Keratinocyte (primary cell): ENCODE results near the gene FHIT. TPM values are rescaled to one million over a fixed set of nuclear protein-coding genes. Genes with fewer than 3 reads are reported as not detected.

Experiments
- DNase-seq: peaks from one replicate; pipeline ENCODE4 v3.0.0-alpha.2; 2011; ENCODE audit warnings: low read depth, missing footprints, low spot score
- FAIRE-seq: peaks from 2 replicates; lab custom pipeline; 2011; peaks lifted over from hg19 to GRCh38; lab: Jason Lieb, UNC
- H2AFZ ChIP-seq: 2 replicates; pipeline ENCODE4 v1.6.0; 2012; ENCODE audit warnings: low read length, control low read depth, inconsistent platforms; ENCODE audit not compliant: control insufficient read depth
- H3K27ac ChIP-seq: 2 replicates; pipeline ENCODE4 v1.5.1; 2011; ENCODE audit warnings: low read length; ENCODE audit not compliant: control insufficient read depth, insufficient read depth
- H3K27me3 ChIP-seq: 3 replicates; pipeline ENCODE4 v1.6.0; 2011; ENCODE audit warnings: low read length; ENCODE audit not compliant: control insufficient read depth, insufficient read depth; ENCODE audit errors: extremely low read depth
- H3K36me3 ChIP-seq, 2 experiments: 2 replicates in 1 of 2; 3 replicates in 1 of 2; pipeline ENCODE4 v1.5.1; 2011; ENCODE audit warnings: low read length in 2 of 2, mild to moderate bottlenecking in 1 of 2; ENCODE audit not compliant: control insufficient read depth in 2 of 2, insufficient read depth in 2 of 2; ENCODE audit errors: extremely low read depth in 1 of 2
- H3K4me1 ChIP-seq: 3 replicates; pipeline ENCODE4 v1.5.1; 2011; ENCODE audit warnings: low read length; ENCODE audit not compliant: control insufficient read depth, insufficient read depth; ENCODE audit errors: extremely low read depth
- H3K4me2 ChIP-seq: 3 replicates; pipeline ENCODE4 v1.6.0; 2011; ENCODE audit warnings: low read depth, low read length; ENCODE audit not compliant: control insufficient read depth, insufficient read depth; ENCODE audit errors: extremely low read depth
- H3K4me3 ChIP-seq, 3 experiments: fragments of 200-600 bp in 1 of 3; sonication (generic) in 1 of 3; 2 replicates in 2 of 3; 3 replicates in 1 of 3; pipeline ENCODE4 v1.5.1; 2011 to 2016; ENCODE audit warnings: low read length in 3 of 3, mild to moderate bottlenecking in 3 of 3, control low read depth in 2 of 3, inconsistent platforms in 1 of 3, low read depth in 1 of 3, mixed read lengths in 1 of 3, mixed run types in 1 of 3, moderate library complexity in 1 of 3; ENCODE audit not compliant: control insufficient read depth in 2 of 3, insufficient read depth in 2 of 3; ENCODE audit errors: extremely low read depth in 1 of 3
- H3K79me2 ChIP-seq: 2 replicates; pipeline ENCODE4 v1.6.0; 2012; ENCODE audit warnings: low read length; ENCODE audit not compliant: control insufficient read depth, insufficient read depth
- H3K9ac ChIP-seq: 3 replicates; pipeline ENCODE4 v1.6.0; 2011; ENCODE audit warnings: low read length; ENCODE audit not compliant: control insufficient read depth, insufficient read depth; ENCODE audit errors: extremely low read depth
- H3K9me1 ChIP-seq: 3 replicates; pipeline ENCODE4 v1.6.0; 2011; ENCODE audit warnings: low read length; ENCODE audit not compliant: control insufficient read depth, insufficient read depth; ENCODE audit errors: extremely low read depth
- H3K9me3 ChIP-seq: 2 replicates; pipeline ENCODE4 v1.5.1; 2012; ENCODE audit warnings: low read depth, low read length; ENCODE audit not compliant: control insufficient read depth
- H4K20me1 ChIP-seq: 3 replicates; pipeline ENCODE4 v1.6.0; 2011; ENCODE audit warnings: low read length; ENCODE audit not compliant: control insufficient read depth, insufficient read depth; ENCODE audit errors: extremely low read depth
- EZH2 ChIP-seq: IDR thresholded peaks from one replicate; pipeline ENCODE4 v1.6.1; 2012; ENCODE audit warnings: inconsistent platforms, mild to moderate bottlenecking, low read length, moderate library complexity
- dilution Hi-C: fragments of 300-500 bp; cut with MboI; formaldehyde crosslinking; loops from one replicate; pipeline ENCODE4 v1.7.0; 2020; ENCODE audit warnings: low sequenced_read_pairs; ENCODE audit not compliant: extremely low pct_ligation_motif_present
- polyA plus RNA-seq, 5 experiments: library from polyadenylated mRNA; depleted of rRNA in 3 of 5; stranded (reverse) in 3 of 5; stranded (forward) in 1 of 5; unstranded in 1 of 5; fragments of >200 nt; gene quantifications; 1 replicate in 1 of 5; 2 replicates in 3 of 5; 3 replicates in 1 of 5; pipeline versions ENCODE4 v1.2.1 to v1.2.3, GENCODE V29; 2011 to 2012; ENCODE audit warnings: missing spikeins in 2 of 5, low read depth in 1 of 5, low replicate concordance in 1 of 5
- TF ChIP-seq, protein P1 (sequence below), 3 experiments: IDR thresholded peaks in 1 of 3; conservative IDR thresholded peaks in 1 of 3; optimal IDR thresholded peaks in 1 of 3; 2 replicates in 2 of 3; 3 replicates in 1 of 3; pipeline versions ENCODE3 to v1.5.1; 2011; ENCODE audit warnings: low read length in 3 of 3, mild to moderate bottlenecking in 3 of 3, moderate library complexity in 2 of 3, control low read depth in 1 of 3, inconsistent platforms in 1 of 3; ENCODE audit not compliant: insufficient read depth in 2 of 3; ENCODE audit errors: extremely low read depth in 1 of 3

Gene FHIT
- polyA plus RNA-seq, 1 donor (not counting 4 experiments of a cell fraction or from before 2014, with no cell fraction given): 2.2 TPM

DNA sequence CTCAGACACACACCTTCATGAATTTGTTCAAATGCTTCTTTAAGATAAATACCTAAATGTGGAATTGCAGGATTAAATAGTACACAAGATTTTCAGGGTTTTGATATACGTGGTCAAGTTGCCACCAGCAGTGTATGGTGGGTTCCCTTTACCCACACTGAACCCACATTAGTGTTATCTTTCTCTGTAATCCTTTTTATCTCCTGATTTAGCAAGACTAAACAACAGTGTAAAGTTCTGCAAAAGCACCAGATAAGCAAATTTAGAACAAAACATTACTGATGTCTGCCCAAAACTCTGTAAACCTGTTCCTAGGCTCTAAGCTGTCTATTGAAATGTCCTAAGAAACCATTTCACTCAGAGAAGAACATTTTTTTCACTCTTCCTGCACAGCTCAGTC is 352.9 kb downstream of the FHIT start:
- FAIRE-seq: no peak
- H3K36me3 ChIP-seq: no peaks in the 10 kb centered on the region
- H4K20me1 ChIP-seq: no peaks in the 10 kb centered on the region
- no peaks in the 10 kb centered on the region for H3K79me2 ChIP-seq
- no peak overlapping the region for H3K4me3 ChIP-seq
- H3K9me1 ChIP-seq: no peaks in the 10 kb centered on the region
- no peak for TF ChIP-seq EZH2
- TF ChIP-seq, protein P1, sequence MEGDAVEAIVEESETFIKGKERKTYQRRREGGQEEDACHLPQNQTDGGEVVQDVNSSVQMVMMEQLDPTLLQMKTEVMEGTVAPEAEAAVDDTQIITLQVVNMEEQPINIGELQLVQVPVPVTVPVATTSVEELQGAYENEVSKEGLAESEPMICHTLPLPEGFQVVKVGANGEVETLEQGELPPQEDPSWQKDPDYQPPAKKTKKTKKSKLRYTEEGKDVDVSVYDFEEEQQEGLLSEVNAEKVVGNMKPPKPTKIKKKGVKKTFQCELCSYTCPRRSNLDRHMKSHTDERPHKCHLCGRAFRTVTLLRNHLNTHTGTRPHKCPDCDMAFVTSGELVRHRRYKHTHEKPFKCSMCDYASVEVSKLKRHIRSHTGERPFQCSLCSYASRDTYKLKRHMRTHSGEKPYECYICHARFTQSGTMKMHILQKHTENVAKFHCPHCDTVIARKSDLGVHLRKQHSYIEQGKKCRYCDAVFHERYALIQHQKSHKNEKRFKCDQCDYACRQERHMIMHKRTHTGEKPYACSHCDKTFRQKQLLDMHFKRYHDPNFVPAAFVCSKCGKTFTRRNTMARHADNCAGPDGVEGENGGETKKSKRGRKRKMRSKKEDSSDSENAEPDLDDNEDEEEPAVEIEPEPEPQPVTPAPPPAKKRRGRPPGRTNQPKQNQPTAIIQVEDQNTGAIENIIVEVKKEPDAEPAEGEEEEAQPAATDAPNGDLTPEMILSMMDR (optimal IDR thresholded peaks at IDR 0.05 in 1 of 3, IDR thresholded peaks at IDR 0.05 in 1 of 3, conservative IDR thresholded peaks at IDR 0.05 in 1 of 3; ENCODE audit: extremely low read depth in 1 of 3, insufficient read depth in 2 of 3, low read length in 3 of 3): no peak
- no peaks in the 10 kb centered on the region for H3K9me3 ChIP-seq
- no peaks in the 10 kb centered on the region for H3K4me1 ChIP-seq
- no peak overlapping the region for H3K9ac ChIP-seq
- dilution Hi-C loops: no loop called here
- H3K27me3 ChIP-seq: no peaks in the 10 kb centered on the region
- no peak overlapping the region for H3K4me2 ChIP-seq
- H3K27ac ChIP-seq: no peak overlapping the region
- no peak for DNase-seq
- H2AFZ ChIP-seq: no peak overlapping the region

DNA sequence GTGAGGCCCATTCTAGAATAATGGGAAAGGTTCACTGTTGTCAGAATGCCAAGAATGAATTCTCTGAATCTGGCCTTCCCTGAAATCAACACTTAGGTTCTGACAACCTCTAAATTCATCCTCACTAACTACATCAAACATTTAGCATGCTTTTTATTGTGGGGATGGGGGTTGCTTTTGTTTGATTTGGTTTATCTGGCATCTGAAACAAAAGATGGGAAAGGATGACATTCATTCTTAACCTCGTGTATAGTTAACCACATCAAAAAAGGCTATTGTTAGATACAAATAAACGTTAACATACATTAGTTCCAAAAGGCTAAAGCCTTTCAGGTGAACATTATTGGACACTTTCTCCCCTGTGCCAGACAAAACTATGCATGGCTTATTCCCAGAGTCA is 357.3 kb downstream of the FHIT start:
- H3K4me1 ChIP-seq: no peaks in the 10 kb centered on the region
- no peaks in the 10 kb centered on the region for H3K36me3 ChIP-seq
- H3K9ac ChIP-seq: no peak overlapping the region
- DNase-seq (no peak), FAIRE-seq (no peak)
- no peaks in the 10 kb centered on the region for H3K9me1 ChIP-seq
- H3K27me3 ChIP-seq: no peaks in the 10 kb centered on the region
- no peak for TF ChIP-seq EZH2
- TF ChIP-seq, protein P1 (optimal IDR thresholded peaks at IDR 0.05 in 1 of 3, IDR thresholded peaks at IDR 0.05 in 1 of 3, conservative IDR thresholded peaks at IDR 0.05 in 1 of 3; ENCODE audit: extremely low read depth in 1 of 3, insufficient read depth in 2 of 3, low read length in 3 of 3): no peak
- H2AFZ ChIP-seq: no peak overlapping the region
- no peak overlapping the region for H3K4me2 ChIP-seq
- H3K9me3 ChIP-seq: no peaks in the 10 kb centered on the region
- dilution Hi-C loops: no loop called here
- no peak overlapping the region for H3K4me3 ChIP-seq
- no peaks in the 10 kb centered on the region for H4K20me1 ChIP-seq
- H3K27ac ChIP-seq: no peak overlapping the region
- H3K79me2 ChIP-seq: no peaks in the 10 kb centered on the region
